Measurements from ENCODE around the gene OR1E2.
"Not testable (repeated sequence)": the region's sequence is repeated elsewhere in the genome, so short reads cannot be mapped to it uniquely, and the experiment has no call there.

OR1E2 gene

GRCh38 chr17:3398310-3398709, 35.3 kb downstream of the OR1E2 start, which contains the start of gene OR1E1:
Gene OR1E1 (minus strand): TSS chr17:3398410. CDS start chr17:3398410, 0 bp downstream.
- no peak for DNase-seq (ENCODE audit: low read depth in 2 of 2)

GRCh38 chr17:3397801-3398200, 35.8 kb downstream of the OR1E2 start:
- not testable (repeated sequence) for DNase-seq (ENCODE audit: low read depth in 2 of 2)

- DNase-seq (ENCODE audit: low read depth in 2 of 2): no peak
Measured at GRCh38 chr17:3389791-3390190, 43.9 kb downstream of the OR1E2 start.

GRCh38 chr17:3385869-3386816, 47.5 kb downstream of the OR1E2 start, which contains the start of gene OR3A2:
Gene OR3A2 (minus strand): TSS chr17:3386308.
- DNase-seq (ENCODE audit: low read depth in 2 of 2): no peak
